Measurements from ENCODE around the gene LRRC1. TPM values are rescaled to one million over a fixed set of nuclear protein-coding genes. Genes with fewer than 3 reads are reported as not detected.

The LRRC1 gene
- polyA plus RNA-seq, 4 donors: 21.8 to 41.2 (median 35.4) TPM

DNA sequence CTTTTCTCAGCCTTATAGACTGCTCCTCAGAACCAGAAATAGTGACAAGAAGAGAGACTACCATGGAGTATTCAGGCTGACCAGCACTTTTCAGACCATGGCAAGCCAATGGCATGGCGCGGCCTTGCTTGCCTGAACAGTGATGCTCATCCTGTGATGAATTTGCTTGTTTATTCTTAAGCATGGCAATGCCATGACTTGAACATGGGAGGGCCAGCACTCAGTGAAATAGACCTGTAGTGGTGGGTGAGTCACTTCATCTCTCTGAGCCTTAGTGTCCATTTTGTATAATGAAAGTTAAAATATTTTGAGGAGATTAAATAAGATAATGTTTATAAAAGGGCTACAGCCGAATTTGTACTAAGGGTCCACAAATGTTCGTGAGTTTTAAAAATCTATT is 79.1 kb downstream of the LRRC1 start:
- FAIRE-seq (no peak), DNase-seq (no peak)
- 90 to 95% (median 92%) methylated on average over 4 of the region's 4 CpGs for WGBS, 3 donors
- no peak overlapping the region for H3K27ac ChIP-seq (ENCODE audit: low read depth in 1 of 3, low read length in 2 of 3)
- H3K4me3 ChIP-seq (ENCODE audit: low read depth in 1 of 3, low read length in 3 of 3): no peak overlapping the region
- H3K36me3 ChIP-seq (ENCODE audit: control insufficient read depth in 3 of 3, insufficient read depth in 2 of 3, low read depth in 1 of 3, low read length in 3 of 3): peaks cover 0 to 10% (median 0%) of the 10 kb centered on the region in 3 donors
- H3K27me3 ChIP-seq (ENCODE audit: control insufficient read depth in 3 of 3, insufficient read depth in 3 of 3, low read length in 3 of 3): no peaks in the 10 kb centered on the region
- H3K4me1 ChIP-seq (ENCODE audit: control insufficient read depth in 3 of 3, insufficient read depth in 2 of 3, low read depth in 1 of 3, low read length in 2 of 3): no peaks in the 10 kb centered on the region
- peaks cover 0 to 15% of the 10 kb centered on the region in 2 donors for H3K9me3 ChIP-seq (ENCODE audit: control insufficient read depth in 2 of 2, insufficient read depth in 1 of 2, low read depth in 1 of 2, low read length in 1 of 2)

DNA sequence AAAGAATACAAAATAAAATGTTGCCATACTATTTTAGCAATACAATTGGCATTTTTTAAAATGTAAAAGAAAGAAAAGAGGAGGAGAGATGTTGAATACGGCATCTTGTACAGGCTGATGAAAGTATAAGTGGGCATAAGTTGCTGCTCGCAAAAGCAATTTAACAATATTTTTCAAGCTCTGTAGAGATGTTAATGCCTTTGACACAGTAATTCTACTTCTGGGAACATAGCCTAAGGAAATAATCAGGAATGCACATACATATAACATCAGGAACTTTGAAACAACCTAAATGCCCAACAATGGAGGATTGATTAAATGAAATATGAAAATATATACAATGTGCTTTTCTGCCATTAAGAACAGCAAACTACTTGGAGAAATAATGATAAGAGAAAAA is 80.2 kb downstream of the LRRC1 start:
- H3K4me1 ChIP-seq (ENCODE audit: control insufficient read depth in 3 of 3, insufficient read depth in 2 of 3, low read depth in 1 of 3, low read length in 2 of 3): no peaks in the 10 kb centered on the region
- FAIRE-seq (no peak), DNase-seq (no peak)
- peaks cover 0 to 15% (median 0%) of the 10 kb centered on the region in 3 donors for H3K36me3 ChIP-seq (ENCODE audit: control insufficient read depth in 3 of 3, insufficient read depth in 2 of 3, low read depth in 1 of 3, low read length in 3 of 3)
- H3K27me3 ChIP-seq (ENCODE audit: control insufficient read depth in 3 of 3, insufficient read depth in 3 of 3, low read length in 3 of 3): no peaks in the 10 kb centered on the region
- WGBS, 3 donors: 96 to 99% (median 96%) methylated on average over 2 of the region's 2 CpGs
- peaks cover 0 to 15% of the 10 kb centered on the region in 2 donors for H3K9me3 ChIP-seq (ENCODE audit: control insufficient read depth in 2 of 2, insufficient read depth in 1 of 2, low read depth in 1 of 2, low read length in 1 of 2)
- no peak overlapping the region for H3K4me3 ChIP-seq (ENCODE audit: low read depth in 1 of 3, low read length in 3 of 3)
- H3K27ac ChIP-seq (ENCODE audit: low read depth in 1 of 3, low read length in 2 of 3): no peak overlapping the region

DNA sequence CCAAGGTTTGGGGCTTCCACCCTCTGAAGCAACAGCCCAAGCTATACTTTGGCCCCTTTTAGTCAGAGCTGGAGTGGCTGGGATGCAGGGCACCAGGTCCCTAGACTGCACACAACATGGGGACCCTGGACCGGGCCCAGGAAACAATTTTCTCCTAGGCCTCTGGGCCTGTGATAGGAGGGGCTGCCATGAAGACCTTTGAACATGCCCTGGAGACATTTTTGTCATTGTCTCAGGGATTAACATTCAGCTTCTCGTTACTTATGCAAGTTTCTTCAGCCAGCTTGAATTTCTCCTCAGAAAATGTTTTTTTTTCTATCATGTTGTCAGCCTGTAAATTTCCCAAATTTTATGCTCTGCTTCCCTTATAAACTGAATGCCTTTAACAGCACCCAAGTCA is 82.3 kb downstream of the LRRC1 start:
- Histone ChIP-seq H3K36me3 (ENCODE audit: control insufficient read depth in 3 of 3, insufficient read depth in 2 of 3, low read depth in 1 of 3, low read length in 3 of 3) (peaks cover 0 to 13% (median 0%) of the 10 kb centered on the region in 3 donors), H3K4me3 (ENCODE audit: low read depth in 1 of 3, low read length in 3 of 3) (no peak overlapping the region), H3K9me3 (ENCODE audit: control insufficient read depth in 2 of 2, insufficient read depth in 1 of 2, low read depth in 1 of 2, low read length in 1 of 2) (peaks cover 0 to 15% of the 10 kb centered on the region in 2 donors), H3K4me1 (ENCODE audit: control insufficient read depth in 3 of 3, insufficient read depth in 2 of 3, low read depth in 1 of 3, low read length in 2 of 3) (no peaks in the 10 kb centered on the region), H3K27me3 (ENCODE audit: control insufficient read depth in 3 of 3, insufficient read depth in 3 of 3, low read length in 3 of 3) (no peaks in the 10 kb centered on the region), H3K27ac (ENCODE audit: low read depth in 1 of 3, low read length in 2 of 3) (no peak overlapping the region)
- no peak for DNase-seq
- FAIRE-seq: no peak
- 70 to 88% (median 70%) methylated on average over 2 of the region's 2 CpGs for WGBS, 3 donors

DNA sequence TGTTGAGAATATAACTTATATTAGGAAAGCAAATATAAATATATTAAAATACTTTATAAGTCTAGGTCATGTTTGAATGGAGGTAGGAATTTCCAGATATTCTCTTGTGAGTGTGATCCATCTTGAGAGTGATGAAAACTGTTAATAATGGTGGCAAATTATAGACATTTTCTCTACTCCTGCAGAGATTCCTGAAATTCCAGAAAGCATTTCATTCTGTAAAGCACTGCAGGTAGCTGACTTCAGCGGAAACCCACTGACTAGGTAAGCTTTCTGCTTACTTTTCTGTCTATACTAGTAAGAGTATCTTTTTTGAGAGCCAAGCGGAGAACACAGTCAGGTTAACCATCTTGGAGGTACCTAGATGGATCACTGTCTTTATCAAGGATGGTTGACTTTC is 84.0 kb downstream of the LRRC1 start:
- peaks cover 0 to 11% (median 4%) of the 10 kb centered on the region in 3 donors for H3K36me3 ChIP-seq (ENCODE audit: control insufficient read depth in 3 of 3, insufficient read depth in 2 of 3, low read depth in 1 of 3, low read length in 3 of 3)
- H3K9me3 ChIP-seq (ENCODE audit: control insufficient read depth in 2 of 2, insufficient read depth in 1 of 2, low read depth in 1 of 2, low read length in 1 of 2): peaks cover 0 to 8% of the 10 kb centered on the region in 2 donors
- H3K27ac ChIP-seq (ENCODE audit: low read depth in 1 of 3, low read length in 2 of 3): no peak overlapping the region
- H3K4me1 ChIP-seq (ENCODE audit: control insufficient read depth in 3 of 3, insufficient read depth in 2 of 3, low read depth in 1 of 3, low read length in 2 of 3): no peaks in the 10 kb centered on the region
- no peak for FAIRE-seq
- no peak for DNase-seq
- no peak overlapping the region for H3K4me3 ChIP-seq (ENCODE audit: low read depth in 1 of 3, low read length in 3 of 3)
- no peaks in the 10 kb centered on the region for H3K27me3 ChIP-seq (ENCODE audit: control insufficient read depth in 3 of 3, insufficient read depth in 3 of 3, low read length in 3 of 3)
- 97 to 100% (median 98%) methylated on average over 2 of the region's 2 CpGs for WGBS, 3 donors

DNA sequence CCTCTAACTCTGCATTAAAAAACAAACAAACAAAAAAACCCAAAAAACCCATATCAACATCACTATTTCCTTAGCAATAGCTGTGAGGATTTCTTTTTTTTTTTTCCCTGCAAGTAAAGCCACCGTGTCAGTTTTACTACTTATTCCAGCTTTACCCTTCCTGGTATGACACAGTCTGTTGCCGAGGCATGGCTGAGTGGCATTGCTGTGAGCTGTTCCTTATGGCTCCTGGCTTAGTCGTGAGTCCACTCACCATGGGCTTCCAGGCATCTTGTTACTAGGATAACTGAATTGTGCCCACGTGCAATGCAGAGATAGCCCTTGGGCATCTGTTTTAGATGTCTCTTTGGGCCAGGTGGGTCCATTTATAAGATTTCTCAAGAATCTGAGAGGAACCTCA is 84.8 kb downstream of the LRRC1 start:
- DNase-seq: no peak
- Histone ChIP-seq H3K4me3 (ENCODE audit: low read depth in 1 of 3, low read length in 3 of 3) (no peak overlapping the region), H3K27me3 (ENCODE audit: control insufficient read depth in 3 of 3, insufficient read depth in 3 of 3, low read length in 3 of 3) (no peaks in the 10 kb centered on the region), H3K9me3 (ENCODE audit: control insufficient read depth in 2 of 2, insufficient read depth in 1 of 2, low read depth in 1 of 2, low read length in 1 of 2) (peaks cover 0 to 8% of the 10 kb centered on the region in 2 donors), H3K36me3 (ENCODE audit: control insufficient read depth in 3 of 3, insufficient read depth in 2 of 3, low read depth in 1 of 3, low read length in 3 of 3) (peaks cover 0 to 14% (median 5%) of the 10 kb centered on the region in 3 donors), H3K27ac (ENCODE audit: low read depth in 1 of 3, low read length in 2 of 3) (no peak overlapping the region), H3K4me1 (ENCODE audit: control insufficient read depth in 3 of 3, insufficient read depth in 2 of 3, low read depth in 1 of 3, low read length in 2 of 3) (no peaks in the 10 kb centered on the region)
- no peak for FAIRE-seq
- 70 to 79% (median 75%) methylated on average over 4 of the region's 4 CpGs for WGBS, 3 donors

DNA sequence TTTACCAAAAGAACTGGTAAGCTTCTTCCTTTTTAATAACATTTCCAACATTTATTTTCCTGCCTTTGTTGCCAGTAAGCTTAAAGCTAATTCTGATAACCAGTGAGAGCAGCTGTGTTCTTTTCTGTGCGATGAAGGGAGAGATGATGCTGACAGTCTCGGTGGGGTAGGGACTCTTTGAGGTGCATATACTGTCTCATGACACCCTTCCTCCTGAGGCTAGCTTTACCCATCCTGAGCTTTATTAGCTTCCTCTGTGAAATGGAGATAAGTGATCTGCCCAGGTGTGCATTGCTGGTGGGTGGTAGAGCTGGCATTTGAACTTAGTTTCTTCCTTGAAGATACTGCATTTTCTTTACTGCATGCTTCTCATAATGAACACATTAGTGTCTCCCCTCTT is 92.5 kb downstream of the LRRC1 start:
- DNase-seq (no peak), FAIRE-seq (no peak)
- H3K27ac ChIP-seq (ENCODE audit: low read depth in 1 of 3, low read length in 2 of 3): no peak overlapping the region
- H3K9me3 ChIP-seq (ENCODE audit: control insufficient read depth in 2 of 2, insufficient read depth in 1 of 2, low read depth in 1 of 2, low read length in 1 of 2): no peaks in the 10 kb centered on the region
- H3K4me3 ChIP-seq (ENCODE audit: low read depth in 1 of 3, low read length in 3 of 3): no peak overlapping the region
- WGBS, 3 donors: 69 to 95% (median 83%) methylated on average over 2 of the region's 2 CpGs
- peaks cover 0 to 5% (median 4%) of the 10 kb centered on the region in 3 donors for H3K36me3 ChIP-seq (ENCODE audit: control insufficient read depth in 3 of 3, insufficient read depth in 2 of 3, low read depth in 1 of 3, low read length in 3 of 3)
- H3K4me1 ChIP-seq (ENCODE audit: control insufficient read depth in 3 of 3, insufficient read depth in 2 of 3, low read depth in 1 of 3, low read length in 2 of 3): no peaks in the 10 kb centered on the region
- no peaks in the 10 kb centered on the region for H3K27me3 ChIP-seq (ENCODE audit: control insufficient read depth in 3 of 3, insufficient read depth in 3 of 3, low read length in 3 of 3)

DNA sequence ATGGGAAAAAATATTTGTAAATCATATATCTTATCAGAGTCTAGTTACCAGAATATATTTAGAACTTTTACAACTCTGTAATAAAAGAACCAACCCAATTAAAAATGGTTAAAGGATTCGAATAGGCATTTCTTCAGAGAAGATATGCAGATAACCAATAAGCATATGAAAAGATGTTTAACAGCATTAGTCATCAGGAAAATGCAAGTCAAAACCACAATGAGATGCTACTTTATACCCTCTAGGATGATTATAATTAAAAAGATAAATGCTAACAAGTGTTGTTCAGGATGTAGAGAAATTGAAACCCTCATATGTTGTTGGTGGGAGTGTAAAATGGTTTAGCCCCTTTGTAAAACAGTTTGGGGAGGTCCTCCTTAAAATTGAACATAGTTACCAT is 94.1 kb downstream of the LRRC1 start:
- Histone ChIP-seq H3K27me3 (ENCODE audit: control insufficient read depth in 3 of 3, insufficient read depth in 3 of 3, low read length in 3 of 3) (no peaks in the 10 kb centered on the region), H3K4me1 (ENCODE audit: control insufficient read depth in 3 of 3, insufficient read depth in 2 of 3, low read depth in 1 of 3, low read length in 2 of 3) (no peaks in the 10 kb centered on the region), H3K9me3 (ENCODE audit: control insufficient read depth in 2 of 2, insufficient read depth in 1 of 2, low read depth in 1 of 2, low read length in 1 of 2) (no peaks in the 10 kb centered on the region), H3K36me3 (ENCODE audit: control insufficient read depth in 3 of 3, insufficient read depth in 2 of 3, low read depth in 1 of 3, low read length in 3 of 3) (peaks cover 0 to 4% (median under 1%) of the 10 kb centered on the region in 3 donors), H3K4me3 (ENCODE audit: low read depth in 1 of 3, low read length in 3 of 3) (no peak overlapping the region), H3K27ac (ENCODE audit: low read depth in 1 of 3, low read length in 2 of 3) (no peak overlapping the region)
- WGBS, 3 donors: 12 to 40% (median 36%) methylated on average over 1 of the region's 1 CpG
- no peak for DNase-seq
- FAIRE-seq: no peak

DNA sequence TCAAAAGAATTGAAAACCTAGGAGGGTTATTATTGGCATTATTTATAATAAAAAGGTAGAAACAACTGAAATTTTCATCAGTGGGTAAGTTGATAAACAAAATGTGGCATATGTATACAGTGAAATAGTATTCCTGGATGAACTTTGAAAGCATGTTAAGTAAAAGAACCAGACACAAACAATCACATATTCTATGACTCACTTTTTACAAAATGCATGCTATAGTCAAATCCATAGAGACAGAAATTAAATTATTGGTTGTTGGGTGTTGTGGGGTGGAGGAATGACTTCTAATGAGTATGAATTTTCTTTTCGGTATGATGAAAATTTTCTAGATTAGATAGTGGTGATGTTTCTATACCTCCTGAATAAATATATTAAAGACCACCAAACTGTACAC is 94.6 kb downstream of the LRRC1 start:
- Histone ChIP-seq H3K4me3 (ENCODE audit: low read depth in 1 of 3, low read length in 3 of 3) (no peak overlapping the region), H3K36me3 (ENCODE audit: control insufficient read depth in 3 of 3, insufficient read depth in 2 of 3, low read depth in 1 of 3, low read length in 3 of 3) (peaks cover 0 to 2% (median 0%) of the 10 kb centered on the region in 3 donors), H3K4me1 (ENCODE audit: control insufficient read depth in 3 of 3, insufficient read depth in 2 of 3, low read depth in 1 of 3, low read length in 2 of 3) (no peaks in the 10 kb centered on the region), H3K27me3 (ENCODE audit: control insufficient read depth in 3 of 3, insufficient read depth in 3 of 3, low read length in 3 of 3) (no peaks in the 10 kb centered on the region), H3K9me3 (ENCODE audit: control insufficient read depth in 2 of 2, insufficient read depth in 1 of 2, low read depth in 1 of 2, low read length in 1 of 2) (no peaks in the 10 kb centered on the region), H3K27ac (ENCODE audit: low read depth in 1 of 3, low read length in 2 of 3) (no peak overlapping the region)
- WGBS, 3 donors: 90 to 97% (median 95%) methylated on average over 1 of the region's 1 CpG
- DNase-seq (no peak), FAIRE-seq (no peak)

DNA sequence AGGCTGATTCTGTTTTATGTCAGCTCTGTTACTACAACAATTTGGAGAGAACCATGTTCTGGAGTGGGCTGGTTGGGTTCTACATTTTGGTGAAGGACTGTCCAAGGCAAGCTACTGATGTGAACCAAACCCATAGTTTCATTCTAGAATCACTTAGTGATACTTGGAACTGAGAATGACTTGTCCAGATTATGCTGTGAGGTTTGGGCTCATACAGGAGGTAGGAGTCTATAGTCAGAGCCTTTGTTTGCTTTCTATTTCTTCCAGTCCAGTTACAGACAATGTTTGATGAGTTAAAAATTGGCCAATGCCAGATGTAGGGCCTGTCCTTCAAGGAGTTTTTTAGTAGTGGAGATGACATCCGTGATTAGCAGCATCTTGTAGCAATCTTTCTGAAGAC is 97.9 kb downstream of the LRRC1 start:
- DNase-seq (no peak), FAIRE-seq (no peak)
- Histone ChIP-seq H3K9me3 (ENCODE audit: control insufficient read depth in 2 of 2, insufficient read depth in 1 of 2, low read depth in 1 of 2, low read length in 1 of 2) (no peaks in the 10 kb centered on the region), H3K27me3 (ENCODE audit: control insufficient read depth in 3 of 3, insufficient read depth in 3 of 3, low read length in 3 of 3) (no peaks in the 10 kb centered on the region), H3K36me3 (ENCODE audit: control insufficient read depth in 3 of 3, insufficient read depth in 2 of 3, low read depth in 1 of 3, low read length in 3 of 3) (peaks cover 0 to 3% (median 2%) of the 10 kb centered on the region in 3 donors), H3K4me1 (ENCODE audit: control insufficient read depth in 3 of 3, insufficient read depth in 2 of 3, low read depth in 1 of 3, low read length in 2 of 3) (no peaks in the 10 kb centered on the region), H3K4me3 (ENCODE audit: low read depth in 1 of 3, low read length in 3 of 3) (no peak overlapping the region), H3K27ac (ENCODE audit: low read depth in 1 of 3, low read length in 2 of 3) (no peak overlapping the region)
- 87 to 96% (median 92%) methylated on average over 1 of the region's 1 CpG for WGBS, 3 donors

All from small intestine (tissue), 7 donors.